GM18951 (cell line): ENCODE results near the gene LGALSL.

Source experiments
- POLR2A ChIP-seq: IDR thresholded peaks from 4 replicates; pipeline ENCODE4 v1.6.1; 2011; ENCODE audit warnings: mild to moderate bottlenecking; ENCODE audit not compliant: insufficient read length, insufficient read depth; ENCODE audit errors: extremely low read depth
- in situ Hi-C: fragments of 300-500 bp; cut with MboI; formaldehyde crosslinking; loops from one replicate; pipeline ENCODE4 v1.12.0; 2022; ENCODE audit warnings: low sequenced_read_pairs, mixed read lengths, inconsistent platforms; ENCODE audit not compliant: unreplicated experiment

LGALSL gene

GRCh38 chr2:64485331-64485730 lies 31.4 kb downstream of the LGALSL start:
- TF ChIP-seq POLR2A, result no peak
- in situ Hi-C loops, result loop anchor here (5.0 to 10.0 kb wide), 2 partner anchors 143 to 441 kb away; no protein-coding TSS in a partner anchor

- in situ Hi-C loops, result loop anchor here (5.0 to 10.0 kb wide), 2 partner anchors 144 to 441 kb away; no protein-coding TSS in a partner anchor
- no peak for TF ChIP-seq POLR2A
These were observed 32.0 kb downstream of the LGALSL start for GRCh38 chr2:64485961-64486360.

- in situ Hi-C loops, result loop anchor here (5.0 to 10.0 kb wide), 2 partner anchors 145 to 443 kb away; no protein-coding TSS in a partner anchor
- no peak for TF ChIP-seq POLR2A
These were observed 33.5 kb downstream of the LGALSL start for GRCh38 chr2:64487256-64488049.

- in situ Hi-C loops, result loop anchor here (5.0 to 10.0 kb wide), 2 partner anchors 146 to 444 kb away; no protein-coding TSS in a partner anchor
- TF ChIP-seq POLR2A, result no peak
These were observed 34.4 kb downstream of the LGALSL start for GRCh38 chr2:64488050-64488974.

- in situ Hi-C loops, result loop anchor here (5.0 to 10.0 kb wide), 2 partner anchors 147 to 444 kb away; no protein-coding TSS in a partner anchor
- no peak for TF ChIP-seq POLR2A
These were observed 35.3 kb downstream of the LGALSL start for GRCh38 chr2:64489081-64489751.

GRCh38 chr2:64491426-64491825 lies 37.5 kb downstream of the LGALSL start:
- no peak for TF ChIP-seq POLR2A
- in situ Hi-C loops, result no loop called here

GRCh38 chr2:64492272-64492671 lies 38.3 kb downstream of the LGALSL start:
- in situ Hi-C loops, result no loop called here
- no peak for TF ChIP-seq POLR2A

GRCh38 chr2:64492821-64493220 lies 38.9 kb downstream of the LGALSL start:
- no peak for TF ChIP-seq POLR2A
- in situ Hi-C loops, result no loop called here

GRCh38 chr2:64493788-64494187 lies 39.8 kb downstream of the LGALSL start:
- in situ Hi-C loops, result no loop called here
- no peak for TF ChIP-seq POLR2A

GRCh38 chr2:64498438-64498837 lies 44.5 kb downstream of the LGALSL start:
- TF ChIP-seq POLR2A, result no peak
- in situ Hi-C loops, result no loop called here

- TF ChIP-seq POLR2A, result no peak
- in situ Hi-C loops, result no loop called here
These were observed 46.6 kb downstream of the LGALSL start for GRCh38 chr2:64500549-64500948.

GRCh38 chr2:64501946-64502345 lies 48.0 kb downstream of the LGALSL start:
- TF ChIP-seq POLR2A, result no peak
- in situ Hi-C loops, result no loop called here

- TF ChIP-seq POLR2A, result no peak
- in situ Hi-C loops, result no loop called here
These were observed 48.9 kb downstream of the LGALSL start for GRCh38 chr2:64502860-64503259.
